Upper lobe of right lung (tissue), 1 donor: ENCODE measurements around the gene MITF. TPM values are rescaled to one million over a fixed set of nuclear protein-coding genes. Genes with fewer than 3 reads are reported as not detected.

ENCODE experiments used
- ATAC-seq: fragments of 200-7000 bp; cut with Tn5 transposase; one replicate; pipeline ENCODE4 v1.9.1; 2020; ENCODE audit warnings: mild to moderate bottlenecking, moderate library complexity
- DNase-seq: peaks from one replicate; pipeline ENCODE4 v3.0.0-alpha.2; 2020
- H3K27ac ChIP-seq: fragments of 200-600 bp; one replicate; pipeline ENCODE4 v1.8.0; 2022
- H3K27me3 ChIP-seq: fragments of 200-600 bp; one replicate; pipeline ENCODE4 v1.8.0; 2022; ENCODE audit warnings: mild to moderate bottlenecking
- H3K36me3 ChIP-seq: fragments of 200-600 bp; one replicate; pipeline ENCODE4 v1.8.0; 2022
- H3K4me1 ChIP-seq: fragments of 200-600 bp; one replicate; pipeline ENCODE4 v1.8.0; 2022
- H3K4me3 ChIP-seq: fragments of 200-600 bp; one replicate; pipeline ENCODE4 v1.8.0; 2022; ENCODE audit warnings: mild to moderate bottlenecking
- H3K9me3 ChIP-seq: fragments of 200-600 bp; one replicate; pipeline ENCODE4 v1.8.0; 2022
- intact Hi-C: fragments of 100-400 bp; cut with DNase I; formaldehyde crosslinking; loops from one replicate; pipeline ENCODE4 v1.11.0; 2022
- total RNA-seq: library from RNA; stranded (reverse); fragmentation: NEBNext Ultra II Directional; extraction: Animal tissue kit (Norgen Biotek cat#: 25700); gene quantifications from one replicate; pipeline ENCODE4 v1.2.1, GENCODE V29; 2021
- TF ChIP-seq, protein P1 (sequence below): fragments of 200-600 bp; IDR thresholded peaks from one replicate; pipeline ENCODE4 v1.8.0; 2022; ENCODE audit warnings: antibody characterized with exemption
- donor health status: DM: no; HTN: yes; CAD: no; lungs with severe emphysema.

The MITF gene
- total RNA-seq, 1 donor from 2014 or later = 29.5 TPM

DNA sequence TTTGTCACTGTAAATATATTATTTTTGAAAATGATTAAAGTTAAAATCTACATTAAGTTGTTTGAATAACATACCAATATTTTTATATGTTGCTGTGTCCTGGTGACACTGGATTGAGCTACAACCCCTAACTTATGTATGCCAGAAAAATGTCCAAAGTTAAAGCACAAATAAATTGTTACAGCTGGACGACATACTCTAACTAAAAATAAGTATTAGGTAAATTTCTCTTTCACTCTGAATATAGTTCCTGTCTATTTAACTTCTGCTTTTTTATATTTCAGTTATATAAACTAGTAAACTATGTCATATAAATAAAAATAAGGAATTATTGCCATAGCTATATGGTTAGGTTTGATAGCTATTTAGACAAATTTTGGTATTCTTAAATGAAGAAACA is 141.8 kb downstream of the MITF start:
- H3K9me3 ChIP-seq = no peaks in the 10 kb centered on the region
- H3K36me3 ChIP-seq = peaks cover 3% of the 10 kb centered on the region
- H3K4me1 ChIP-seq = peaks cover 5% of the 10 kb centered on the region
- no peaks in the 10 kb centered on the region for H3K27me3 ChIP-seq
- intact Hi-C loops = no loop called here
- TF ChIP-seq, protein P1, sequence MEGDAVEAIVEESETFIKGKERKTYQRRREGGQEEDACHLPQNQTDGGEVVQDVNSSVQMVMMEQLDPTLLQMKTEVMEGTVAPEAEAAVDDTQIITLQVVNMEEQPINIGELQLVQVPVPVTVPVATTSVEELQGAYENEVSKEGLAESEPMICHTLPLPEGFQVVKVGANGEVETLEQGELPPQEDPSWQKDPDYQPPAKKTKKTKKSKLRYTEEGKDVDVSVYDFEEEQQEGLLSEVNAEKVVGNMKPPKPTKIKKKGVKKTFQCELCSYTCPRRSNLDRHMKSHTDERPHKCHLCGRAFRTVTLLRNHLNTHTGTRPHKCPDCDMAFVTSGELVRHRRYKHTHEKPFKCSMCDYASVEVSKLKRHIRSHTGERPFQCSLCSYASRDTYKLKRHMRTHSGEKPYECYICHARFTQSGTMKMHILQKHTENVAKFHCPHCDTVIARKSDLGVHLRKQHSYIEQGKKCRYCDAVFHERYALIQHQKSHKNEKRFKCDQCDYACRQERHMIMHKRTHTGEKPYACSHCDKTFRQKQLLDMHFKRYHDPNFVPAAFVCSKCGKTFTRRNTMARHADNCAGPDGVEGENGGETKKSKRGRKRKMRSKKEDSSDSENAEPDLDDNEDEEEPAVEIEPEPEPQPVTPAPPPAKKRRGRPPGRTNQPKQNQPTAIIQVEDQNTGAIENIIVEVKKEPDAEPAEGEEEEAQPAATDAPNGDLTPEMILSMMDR = no peak
- no peak overlapping the region for H3K27ac ChIP-seq
- no peak overlapping the region for H3K4me3 ChIP-seq
- no peak for ATAC-seq
- DNase-seq = no peak

DNA sequence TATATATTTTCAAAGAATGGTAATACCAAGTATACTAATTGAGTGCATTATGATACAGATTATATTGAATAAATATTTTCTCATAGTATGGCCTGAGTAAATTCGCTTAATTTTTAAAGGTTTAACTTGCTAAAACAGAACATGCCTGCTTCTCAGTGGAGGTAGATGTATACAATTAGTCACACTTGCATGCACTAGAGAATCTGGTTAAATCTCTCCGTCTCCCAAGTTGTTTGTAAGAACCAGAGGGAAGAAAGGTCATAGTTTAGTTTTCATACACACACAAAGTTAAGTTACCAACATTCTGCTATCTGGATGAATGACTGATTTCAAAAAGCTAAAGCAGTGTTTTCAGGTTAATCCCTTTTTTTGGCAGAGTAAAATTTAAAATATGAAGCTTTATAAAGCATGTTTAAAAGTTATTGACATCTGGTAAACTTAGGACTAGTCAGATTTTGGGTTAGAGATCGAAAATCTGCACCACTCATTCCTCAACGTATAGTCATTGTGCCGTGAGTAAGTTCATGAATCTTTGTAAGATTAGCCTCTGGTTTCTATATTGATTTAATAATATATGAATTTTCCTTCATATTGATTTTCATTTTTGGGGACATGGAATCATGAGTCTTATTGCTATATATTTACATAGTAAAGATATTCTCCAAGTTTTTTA is 142.6 kb downstream of the MITF start:
- H3K27me3 ChIP-seq = no peaks in the 10 kb centered on the region
- H3K4me3 ChIP-seq = no peak overlapping the region
- TF ChIP-seq, protein P1 = no peak
- H3K4me1 ChIP-seq = peaks cover 5% of the 10 kb centered on the region
- intact Hi-C loops = no loop called here
- H3K9me3 ChIP-seq = no peaks in the 10 kb centered on the region
- H3K27ac ChIP-seq = no peak overlapping the region
- no peak for ATAC-seq
- peaks cover 3% of the 10 kb centered on the region for H3K36me3 ChIP-seq
- DNase-seq = no peak

DNA sequence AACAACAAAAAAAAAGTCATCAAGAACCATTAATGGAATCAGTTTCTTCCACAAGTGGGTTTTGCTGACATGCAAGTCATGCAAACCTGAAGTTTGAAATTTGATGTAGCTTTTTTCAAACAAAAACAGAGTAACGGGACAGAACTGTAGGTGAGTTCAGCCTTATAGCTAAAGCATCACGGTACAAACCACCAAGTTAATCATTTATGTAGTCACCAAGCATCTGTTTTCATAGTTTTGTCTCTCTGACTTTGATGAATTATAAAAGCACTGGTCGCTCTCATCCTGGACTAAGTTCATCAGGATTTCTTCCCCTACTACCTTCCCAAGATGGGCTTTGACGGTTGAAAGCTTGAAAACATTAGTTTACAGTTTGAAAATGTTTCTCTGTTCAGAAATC is 143.3 kb downstream of the MITF start:
- intact Hi-C loops = no loop called here

DNA sequence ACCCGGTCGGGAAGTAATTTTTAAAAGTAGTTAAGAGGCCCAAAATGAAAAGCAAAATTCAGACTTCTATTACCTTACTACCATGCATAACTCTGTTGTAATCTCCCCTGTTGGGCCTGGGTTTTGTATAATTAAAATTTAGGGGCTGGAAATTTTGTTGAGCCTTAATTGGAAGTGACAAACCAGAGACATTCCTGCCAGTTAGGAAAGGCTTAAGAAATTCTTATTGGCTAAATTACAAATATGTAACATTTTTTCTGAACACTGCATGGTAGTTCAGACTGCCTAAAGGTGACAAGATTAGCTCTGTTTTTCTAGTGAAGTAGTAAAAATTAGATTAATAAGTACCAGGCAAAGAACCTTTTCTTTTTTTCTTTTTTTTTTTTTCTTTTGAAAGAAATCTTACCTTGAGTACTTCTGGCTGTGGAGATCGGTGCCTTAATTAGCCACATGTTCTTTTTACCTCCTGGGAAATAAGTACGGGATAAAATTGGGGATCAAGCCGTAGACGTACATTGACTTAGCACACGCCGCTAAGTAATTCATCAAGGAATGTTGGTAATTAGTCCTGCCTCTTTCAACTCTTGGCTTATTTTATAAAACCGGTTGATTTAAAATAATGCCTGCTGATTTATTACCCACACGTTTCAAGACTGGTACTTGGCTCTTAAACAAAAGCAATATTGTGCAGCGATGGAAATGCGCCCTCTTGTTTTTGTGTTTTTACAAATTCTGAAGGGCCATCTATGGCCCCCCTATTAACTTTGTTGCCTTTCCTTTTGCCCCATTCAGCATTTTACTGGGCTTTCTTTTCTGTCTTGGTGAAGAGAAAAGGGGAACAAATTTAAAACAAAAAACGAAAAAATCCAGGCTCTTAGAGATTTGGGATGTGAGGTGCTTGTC is 149.0 kb downstream of the MITF start:
- intact Hi-C loops = no loop called here
- no peak for ATAC-seq
- Histone ChIP-seq H3K4me3 (no peak overlapping the region), H3K27ac (no peak overlapping the region), H3K9me3 (no peaks in the 10 kb centered on the region), H3K4me1 (no peaks in the 10 kb centered on the region), H3K27me3 (no peaks in the 10 kb centered on the region), H3K36me3 (peaks cover 3% of the 10 kb centered on the region)
- TF ChIP-seq, protein P1 = no peak
- DNase-seq = no peak

More for the DNA sequence above, 143.3 kb downstream of the MITF start:
- Histone ChIP-seq H3K36me3 (peaks cover 3% of the 10 kb centered on the region), H3K27ac (no peak overlapping the region), H3K4me1 (peaks cover 5% of the 10 kb centered on the region), H3K27me3 (no peaks in the 10 kb centered on the region), H3K9me3 (no peaks in the 10 kb centered on the region), H3K4me3 (no peak overlapping the region)
- DNase-seq (no peak), ATAC-seq (no peak)
- TF ChIP-seq, protein P1 = no peak

DNA sequence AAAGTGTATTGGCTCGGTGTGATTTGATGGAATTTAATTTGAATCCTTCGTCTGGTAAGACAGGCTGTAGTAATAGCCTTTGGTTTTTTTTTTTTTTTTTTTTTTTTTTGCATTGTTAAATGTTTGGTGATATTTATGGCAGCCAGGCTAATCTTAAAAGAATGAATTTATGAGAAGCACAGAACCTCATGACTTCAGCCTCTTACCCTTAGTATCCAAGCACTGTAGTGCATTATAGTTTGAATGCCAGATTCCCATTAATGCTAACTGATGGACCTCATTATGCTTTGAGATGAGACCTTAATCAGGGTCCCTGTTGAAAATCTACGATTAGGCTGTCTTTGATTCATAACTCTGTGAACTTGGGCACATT is 149.7 kb downstream of the MITF start:
- TF ChIP-seq, protein P1 = no peak
- H3K27me3 ChIP-seq = no peaks in the 10 kb centered on the region
- no peaks in the 10 kb centered on the region for H3K9me3 ChIP-seq
- no peak overlapping the region for H3K4me3 ChIP-seq
- DNase-seq (no peak), ATAC-seq (no peak)
- no peak overlapping the region for H3K27ac ChIP-seq
- intact Hi-C loops = no loop called here
- peaks cover 3% of the 10 kb centered on the region for H3K36me3 ChIP-seq
- no peaks in the 10 kb centered on the region for H3K4me1 ChIP-seq
